GM12864 (cell line): ENCODE results near the gene CDC25B.

Experiments
- DNase-seq: peaks from one replicate; pipeline ENCODE4 v3.0.0-alpha.2; 2011; ENCODE audit warnings: low read depth
- H3K4me3 ChIP-seq: 2 replicates; pipeline ENCODE4 v1.5.1; 2011; ENCODE audit warnings: mild to moderate bottlenecking, low read depth, low read length, control low read depth
- CTCF ChIP-seq: IDR thresholded peaks from 2 replicates; pipeline ENCODE4 v1.5.1; 2011; ENCODE audit warnings: low read depth, mild to moderate bottlenecking, moderate library complexity, low read length, control low read depth, inconsistent platforms; ENCODE audit errors: missing control alignments

Gene CDC25B

DNA sequence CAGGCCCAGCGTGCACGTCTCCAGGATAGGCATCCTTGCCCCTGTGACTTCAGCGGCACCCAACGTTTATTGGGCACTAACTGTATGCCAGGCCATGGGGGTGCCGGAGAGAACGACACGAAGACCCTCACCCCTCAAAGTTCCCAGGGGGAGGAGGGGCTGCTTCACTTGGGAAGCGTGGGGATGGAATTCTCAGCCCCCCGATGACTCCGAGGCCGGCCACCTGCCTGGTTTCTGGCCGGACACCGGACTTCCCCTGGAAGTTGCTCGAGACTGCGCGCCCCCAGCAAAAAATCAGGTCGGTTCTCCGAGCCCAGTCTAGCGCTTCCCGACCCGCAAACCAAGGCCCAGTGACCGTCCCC lies 50.2 kb downstream of the CDC25B start:
- no peak for TF ChIP-seq CTCF
- DNase-seq: no peak
- H3K4me3 ChIP-seq: peak overlapping the region; percentile 89

DNA sequence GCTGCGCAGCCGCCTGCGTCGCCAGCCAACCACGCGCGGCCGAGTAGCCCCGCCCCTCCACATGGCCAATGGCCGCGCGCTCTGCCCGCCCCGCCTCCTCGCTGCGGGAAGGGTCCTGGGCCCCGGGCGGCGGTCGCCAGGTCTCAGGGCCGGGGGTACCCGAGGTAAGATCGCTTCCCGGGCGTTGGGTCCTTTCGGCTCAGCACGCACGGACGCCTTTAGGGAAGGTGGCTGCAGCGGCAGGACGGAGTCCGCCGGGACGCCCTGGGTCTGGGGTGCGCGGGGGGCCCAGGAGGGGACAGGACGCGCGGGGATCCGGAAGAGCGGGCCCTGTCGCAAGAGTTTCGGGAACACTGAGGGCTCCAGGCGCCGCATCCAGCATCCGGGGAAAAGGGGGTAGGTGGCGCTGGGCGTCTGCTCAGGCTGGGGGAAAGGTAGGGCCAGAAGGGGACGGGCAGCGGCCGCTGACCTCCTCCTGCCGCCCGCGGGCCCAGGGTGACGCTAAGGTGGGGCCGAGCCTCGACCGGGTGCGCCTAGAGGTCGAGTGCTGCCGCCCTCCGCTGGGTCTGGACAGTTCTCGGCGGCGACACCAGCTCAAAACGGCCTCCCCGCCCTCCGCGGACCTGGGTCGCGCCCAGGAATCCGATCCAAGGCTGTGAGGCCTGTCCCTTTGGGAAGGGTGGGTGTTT lies 50.8 kb downstream of the CDC25B start, which contains the start of gene MAVS:
TSS of gene MAVS (plus strand) at position 95 of the 689 bp plus-strand sequence. CDS start 7,791 bp downstream, outside the sequence.
- H3K4me3 ChIP-seq: peak within 1 kb of the TSS; percentile 89
- no peak for TF ChIP-seq CTCF
- DNase-seq: peak; percentile 45

GRCh38 chr20:3847429-3847940 lies 51.4 kb downstream of the CDC25B start:
- no peak for DNase-seq
- peak overlapping the region; percentile 89 for H3K4me3 ChIP-seq
- TF ChIP-seq CTCF: no peak

- no peak overlapping the region for H3K4me3 ChIP-seq
- no peak for TF ChIP-seq CTCF
- DNase-seq: no peak
These were observed 52.5 kb downstream of the CDC25B start for GRCh38 chr20:3848565-3848964.

- no peak for DNase-seq
- TF ChIP-seq CTCF: no peak
- H3K4me3 ChIP-seq: no peak overlapping the region
These were observed 58.4 kb downstream of the CDC25B start for GRCh38 chr20:3854462-3854871.
